NCI-H146 treated with DMSO at 0.1 percent for 48 hours (cell line): ENCODE results near the gene ZC3H8.

Experiments
- DNase-seq: peaks from one replicate; lab custom pipeline; 2025; ENCODE audit not compliant: unreplicated experiment; lab: John Stamatoyannopoulos, UW

ZC3H8 gene

DNA sequence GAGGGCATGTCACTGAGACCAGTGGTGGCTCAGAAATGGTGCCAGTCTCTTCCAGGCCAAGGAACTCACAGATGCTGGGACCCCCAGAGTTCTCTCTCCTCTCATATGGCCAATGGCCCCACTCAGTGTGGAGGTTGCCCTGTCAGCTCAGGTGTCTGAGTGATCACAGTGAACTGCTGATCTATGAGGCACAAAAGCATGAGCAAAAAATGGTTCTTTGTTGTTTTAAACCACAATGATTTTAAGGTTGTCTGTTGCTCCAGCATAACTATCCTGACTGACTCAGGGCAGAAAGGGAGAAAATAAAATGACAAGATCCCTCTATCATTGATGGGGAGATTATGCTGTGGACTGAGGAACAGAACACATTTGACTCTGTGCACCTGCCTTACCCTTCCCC, 58.9 kb downstream of the ZC3H8 start:
- DNase-seq, result no peak

DNA sequence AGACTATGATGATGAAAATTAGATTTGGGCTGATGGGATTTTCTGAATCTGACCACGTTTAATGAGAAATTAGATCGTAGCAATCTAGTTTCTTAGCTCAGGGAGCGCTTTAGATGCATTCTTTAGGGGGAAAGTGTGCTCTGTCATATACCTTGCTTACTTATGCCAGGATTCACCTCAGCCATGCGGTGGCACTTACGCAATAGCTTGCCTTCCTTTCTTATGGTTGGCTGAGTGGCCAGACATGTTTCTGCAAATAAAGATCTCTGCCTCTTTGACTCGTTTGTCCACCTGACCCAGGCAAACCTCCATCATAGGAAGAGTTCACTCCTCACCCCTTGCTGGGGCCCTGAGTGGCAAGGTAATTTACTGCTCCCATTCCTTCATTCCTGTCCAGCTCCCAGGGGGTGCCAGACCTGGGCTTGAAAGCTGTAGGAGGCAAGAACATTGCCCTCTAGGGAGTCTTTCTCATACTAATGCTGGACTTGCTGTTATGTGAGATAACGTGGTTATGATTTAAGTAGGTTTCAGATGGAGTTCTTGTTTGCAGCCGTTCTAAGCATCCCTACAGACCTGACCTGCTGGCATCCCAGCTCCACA, 59.6 kb downstream of the ZC3H8 start:
- DNase-seq, result no peak

DNA sequence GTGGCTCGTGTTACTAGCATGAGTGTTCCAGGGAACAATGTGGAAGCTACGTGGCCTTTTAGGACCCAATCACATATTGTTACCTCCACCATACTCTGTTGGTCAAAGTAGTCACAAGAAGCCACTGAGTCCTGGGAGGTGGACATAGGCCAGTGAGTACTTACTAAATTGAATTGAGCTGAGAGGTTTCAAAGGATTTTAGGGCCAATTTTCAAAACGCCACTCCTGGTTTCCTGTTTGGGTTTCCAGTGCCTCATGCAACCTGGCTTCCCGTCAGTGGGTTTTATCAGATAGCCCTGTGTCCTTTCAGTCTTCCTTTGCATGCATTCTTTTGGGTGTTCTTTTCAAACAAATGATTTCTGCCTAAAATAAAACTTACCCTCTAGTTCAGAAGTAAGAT, 60.4 kb downstream of the ZC3H8 start:
- DNase-seq, result no peak

DNA sequence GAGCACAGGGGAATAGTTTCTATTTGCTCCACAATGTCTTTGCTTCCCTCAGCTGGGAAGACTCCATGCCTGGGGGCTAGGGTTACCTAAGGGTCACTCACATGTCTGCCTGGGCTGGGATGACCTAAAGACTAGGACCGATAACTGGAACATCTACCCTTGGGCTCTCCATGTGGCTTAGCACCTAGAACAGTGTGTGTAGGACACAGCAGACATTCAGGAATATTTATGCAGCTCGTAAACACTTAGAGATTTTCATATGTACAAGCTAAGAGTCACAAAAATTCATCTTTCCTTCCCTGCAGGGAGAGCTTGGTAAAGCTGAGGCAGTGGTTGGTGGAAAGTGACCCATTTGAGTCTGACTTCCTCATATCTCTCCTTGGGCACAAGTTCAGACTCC, 60.8 kb downstream of the ZC3H8 start:
- DNase-seq, result no peak

DNA sequence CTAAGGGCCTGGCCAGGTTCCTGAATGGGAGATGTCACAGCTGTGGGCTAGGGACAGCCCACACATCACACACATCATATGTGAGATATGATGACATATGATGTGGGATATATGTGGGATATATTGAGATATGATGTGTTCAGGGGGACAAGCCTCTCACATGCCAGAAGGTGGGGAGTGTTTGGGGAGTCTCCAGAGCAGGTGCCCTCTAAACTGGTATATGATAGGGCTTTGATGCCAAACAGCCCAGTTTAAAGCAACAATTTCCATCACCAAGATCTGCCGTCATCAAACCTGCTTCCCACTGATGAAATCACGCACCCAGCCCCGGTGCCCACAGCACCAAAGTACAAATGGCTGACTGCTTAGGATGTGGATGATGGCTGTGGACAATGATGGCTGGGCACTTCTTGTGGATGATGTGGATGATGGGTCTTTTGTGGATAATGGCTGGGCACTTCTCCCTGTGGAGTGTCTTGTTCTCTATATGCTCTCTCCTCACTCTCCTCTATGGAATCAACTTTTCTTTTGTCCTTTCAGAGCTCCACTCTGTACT, 65.8 kb downstream of the ZC3H8 start:
- DNase-seq, result no peak

DNA sequence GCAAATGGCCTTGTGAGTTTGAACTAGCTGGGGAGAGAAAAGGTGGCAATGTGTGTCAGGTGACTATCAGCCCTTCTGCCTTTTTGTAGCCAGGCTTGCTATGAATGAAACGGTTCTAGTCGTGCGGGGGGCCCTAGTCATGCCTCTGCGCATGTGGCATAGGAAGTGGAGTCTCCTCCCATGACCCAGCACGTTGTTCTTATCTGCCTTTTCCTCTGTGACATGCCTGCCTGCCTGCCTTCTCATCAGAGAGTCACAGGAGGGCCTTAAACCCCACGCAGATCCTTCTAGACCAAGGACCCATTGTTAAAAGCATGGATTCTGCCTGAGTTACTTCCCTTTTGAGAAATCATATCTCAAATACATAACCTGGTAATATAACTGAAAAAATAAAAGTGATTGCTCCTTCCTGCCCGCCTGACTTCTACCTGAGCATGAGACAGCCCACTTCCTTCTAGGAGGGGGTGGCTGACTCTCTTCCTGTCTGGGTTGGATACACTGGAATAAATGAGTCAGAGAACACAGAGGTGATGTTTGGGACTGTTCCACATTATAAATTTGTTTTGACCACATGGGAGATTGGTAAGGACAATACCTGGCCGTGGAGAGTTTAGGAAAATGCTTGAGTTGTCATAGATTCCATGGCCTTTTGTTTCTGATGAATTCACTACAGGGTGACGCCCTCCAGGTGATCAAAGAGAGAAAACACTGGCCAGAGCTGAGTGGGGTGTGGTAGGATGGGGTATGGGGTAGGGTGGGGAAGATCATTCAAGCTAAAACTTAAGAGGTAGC, 66.8 kb downstream of the ZC3H8 start:
- no peak for DNase-seq

DNA sequence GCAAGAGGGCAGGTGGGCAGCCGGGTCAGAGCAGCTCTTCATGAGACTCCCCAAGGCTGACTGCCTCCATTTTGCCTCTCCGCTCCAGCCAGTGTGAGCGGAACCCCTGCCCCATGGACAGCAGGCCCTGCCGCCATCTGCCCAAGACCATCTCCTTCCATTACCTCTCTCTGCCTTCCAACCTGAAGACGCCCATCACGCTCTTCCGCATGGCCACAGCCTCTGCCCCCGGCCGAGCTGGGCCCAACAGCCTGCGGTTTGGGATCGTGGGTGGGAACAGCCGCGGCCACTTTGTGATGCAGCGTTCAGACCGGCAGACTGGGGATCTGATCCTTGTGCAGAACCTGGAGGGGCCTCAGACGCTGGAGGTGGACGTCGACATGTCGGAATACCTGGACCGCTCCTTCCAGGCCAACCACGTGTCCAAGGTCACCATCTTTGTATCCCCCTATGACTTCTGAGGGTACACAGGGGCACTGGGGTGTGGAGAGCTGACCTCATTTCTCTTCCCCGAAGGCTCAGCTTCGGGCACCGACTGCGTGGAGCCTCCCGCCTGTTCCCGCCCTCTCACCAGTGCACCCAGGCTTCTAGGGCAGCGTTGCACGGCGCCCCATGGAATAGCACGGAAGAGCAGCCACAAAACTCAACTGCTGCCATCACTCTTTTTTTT, 67.7 kb downstream of the ZC3H8 start:
- DNase-seq, result no peak

DNA sequence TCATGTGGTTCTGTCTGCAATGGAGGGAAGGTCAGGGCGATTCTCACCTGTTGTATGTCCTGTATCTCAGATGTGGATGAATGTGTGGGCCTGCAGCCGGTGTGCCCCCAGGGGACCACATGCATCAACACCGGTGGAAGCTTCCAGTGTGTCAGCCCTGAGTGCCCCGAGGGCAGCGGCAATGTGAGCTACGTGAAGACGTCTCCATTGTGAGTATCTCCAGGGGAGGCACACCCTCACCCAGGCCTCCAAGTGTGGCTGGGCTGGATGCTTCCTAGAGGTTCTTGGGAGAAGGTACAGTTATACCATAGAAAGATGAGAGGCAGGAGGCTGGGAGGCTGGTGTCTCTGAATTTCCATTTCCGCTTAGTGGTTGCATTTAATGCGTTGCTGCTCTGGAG, 69.7 kb downstream of the ZC3H8 start:
- DNase-seq, result no peak

DNA sequence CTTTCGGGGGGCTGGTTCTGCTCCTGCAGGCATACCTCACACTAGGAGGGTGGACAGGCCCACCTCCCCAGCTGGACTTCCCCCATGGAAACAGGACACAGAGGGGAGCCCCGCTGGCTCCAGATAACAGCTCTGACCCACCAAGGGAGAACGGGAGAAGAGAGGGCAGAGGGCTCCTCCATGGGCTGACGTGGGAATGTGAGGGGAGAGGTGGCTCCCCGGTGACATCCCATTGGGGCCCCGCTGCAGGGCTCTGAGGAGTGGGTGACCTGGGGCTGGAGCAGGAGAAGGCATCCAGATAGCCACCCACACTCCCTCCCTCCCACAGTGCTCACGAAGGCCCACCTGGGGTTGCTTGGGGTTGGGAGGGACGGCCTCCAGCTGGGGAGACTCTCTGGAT, 70.7 kb downstream of the ZC3H8 start:
- no peak for DNase-seq

DNA sequence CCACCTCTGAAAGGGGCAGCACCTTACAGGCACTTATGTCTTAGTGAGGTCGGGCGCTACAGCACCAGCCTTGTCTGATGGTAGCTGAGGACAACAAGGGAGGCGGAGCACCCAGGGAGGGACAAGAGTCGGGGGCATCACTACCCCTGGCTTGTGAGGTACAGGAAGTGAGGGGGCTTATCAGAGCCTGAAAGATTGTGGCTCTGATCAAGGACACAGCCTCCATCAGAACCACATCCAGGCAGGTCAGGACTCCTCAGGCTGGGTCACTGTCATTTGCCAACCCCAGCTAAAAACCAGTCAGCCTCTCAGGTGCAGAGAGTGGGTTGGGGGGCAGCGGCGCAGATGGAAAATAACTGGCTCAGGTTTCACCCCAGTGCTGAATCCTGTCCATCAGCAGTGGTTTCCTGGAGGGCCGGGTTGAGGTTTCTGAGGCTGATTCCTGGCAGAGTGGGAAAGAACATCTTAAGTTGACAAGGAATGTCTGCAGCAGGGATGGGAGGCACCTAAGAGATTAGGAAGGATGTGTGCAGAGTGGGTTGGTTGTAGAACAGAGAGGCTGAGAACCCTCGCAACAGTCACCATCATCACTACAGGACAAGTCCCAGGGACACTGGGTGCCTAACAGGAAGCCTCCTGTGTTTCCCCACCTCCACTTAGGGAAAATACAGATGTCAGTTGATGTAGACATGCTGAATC, 71.4 kb downstream of the ZC3H8 start:
- no peak for DNase-seq

DNA sequence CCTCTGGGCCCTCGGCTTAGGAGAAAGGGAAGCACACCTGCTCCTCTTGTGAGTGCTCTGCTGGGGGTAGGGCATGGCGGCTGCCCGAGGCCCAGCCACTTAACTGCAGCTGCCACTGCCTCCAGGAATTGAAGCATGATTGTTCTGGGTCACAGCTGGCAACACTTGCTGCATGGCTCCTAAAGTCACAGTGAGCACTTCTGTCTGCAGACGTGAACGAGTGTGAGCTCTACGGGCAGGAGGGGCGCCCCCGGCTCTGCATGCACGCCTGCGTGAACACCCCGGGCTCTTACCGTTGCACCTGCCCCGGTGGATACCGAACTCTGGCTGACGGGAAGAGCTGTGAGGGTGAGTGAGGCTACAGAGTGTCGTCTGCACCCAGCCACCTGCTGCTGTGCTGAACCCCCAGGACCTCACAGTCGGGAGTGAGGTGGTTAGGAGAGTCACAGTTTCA, 72.2 kb downstream of the ZC3H8 start:
- DNase-seq, result peak; percentile 87

DNA sequence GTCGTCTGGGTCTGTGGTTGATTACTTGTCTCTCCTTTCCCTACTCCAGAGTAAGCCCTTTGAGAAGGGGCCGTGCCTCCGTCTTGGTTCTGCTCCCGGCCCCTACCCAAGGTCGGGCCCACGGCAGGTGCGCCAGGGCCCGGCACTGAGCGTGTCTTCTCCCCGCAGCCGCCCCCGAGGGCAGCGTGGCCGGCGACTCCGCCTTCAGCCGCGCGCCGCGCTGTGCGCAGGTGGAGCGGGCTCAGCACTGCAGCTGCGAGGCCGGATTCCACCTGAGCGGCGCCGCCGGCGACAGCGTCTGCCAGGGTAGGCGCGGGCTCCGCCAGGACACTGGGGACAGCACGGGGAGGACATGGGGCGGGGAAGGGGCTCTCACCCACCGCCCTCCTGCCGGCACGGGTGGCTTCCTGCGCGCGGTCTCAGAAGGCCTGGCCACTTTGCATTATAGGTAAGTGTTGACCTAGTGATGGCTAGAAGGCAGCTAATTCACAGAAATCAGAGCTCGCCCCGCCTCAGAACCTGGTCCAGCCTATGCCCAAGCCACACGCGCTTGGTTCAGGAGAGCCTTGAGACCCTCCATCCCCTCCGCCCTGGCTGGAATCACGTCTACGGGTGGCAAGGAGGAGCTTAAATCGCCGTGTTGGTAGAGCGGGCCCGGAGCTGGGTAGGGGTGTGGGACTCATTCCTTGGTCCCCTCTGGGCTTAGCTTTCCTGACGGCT, 73.1 kb downstream of the ZC3H8 start:
- peak; percentile 53 for DNase-seq

DNA sequence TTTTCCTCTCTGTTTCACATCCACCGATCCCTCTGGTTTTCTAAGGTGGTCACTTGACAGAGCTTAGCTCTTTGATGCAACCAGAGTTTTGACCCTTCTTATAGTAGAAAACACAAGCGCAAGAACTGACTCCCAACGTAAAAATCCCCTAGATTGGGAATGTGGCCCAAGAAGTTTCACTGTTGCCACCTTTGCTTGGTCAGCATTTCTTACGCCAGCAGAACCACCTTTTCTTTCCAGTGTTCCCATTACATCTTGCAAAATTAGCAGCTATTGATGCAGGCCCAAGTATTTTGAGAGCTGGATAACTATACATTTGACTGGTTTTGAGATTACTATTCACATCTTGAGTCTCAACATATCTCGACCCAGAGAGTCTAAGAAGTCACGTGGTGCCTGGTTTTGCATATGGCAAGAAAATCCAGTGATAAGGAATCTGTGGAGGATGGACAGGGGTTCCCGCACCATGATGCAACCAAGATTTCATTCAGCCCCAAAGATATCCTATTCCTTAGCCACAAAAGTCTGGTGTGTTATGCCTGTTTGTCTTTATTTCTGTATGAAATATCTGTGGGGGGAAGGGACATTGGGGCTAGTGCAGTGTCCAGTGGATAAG, 78.8 kb downstream of the ZC3H8 start:
- DNase-seq, result no peak

DNA sequence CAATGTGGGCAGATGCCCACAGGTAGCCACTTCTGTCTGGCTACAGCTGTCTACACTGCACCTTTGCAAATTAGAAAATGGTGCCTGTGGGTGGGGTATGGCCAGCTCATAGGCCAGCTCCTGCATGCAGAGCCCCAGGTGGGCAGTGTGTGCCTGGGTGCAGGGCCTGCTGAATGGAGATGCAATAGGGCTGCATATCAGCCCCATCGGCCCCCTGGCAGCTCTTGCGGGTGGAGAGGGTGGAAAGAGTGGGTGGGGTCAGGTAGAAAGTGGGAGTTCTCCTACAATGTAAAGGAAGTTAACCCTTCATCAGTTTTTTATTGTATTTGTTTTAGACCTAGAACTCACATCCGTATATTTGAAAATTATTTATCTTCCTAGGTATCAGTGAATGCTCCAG, 79.5 kb downstream of the ZC3H8 start:
- DNase-seq, result no peak

DNA sequence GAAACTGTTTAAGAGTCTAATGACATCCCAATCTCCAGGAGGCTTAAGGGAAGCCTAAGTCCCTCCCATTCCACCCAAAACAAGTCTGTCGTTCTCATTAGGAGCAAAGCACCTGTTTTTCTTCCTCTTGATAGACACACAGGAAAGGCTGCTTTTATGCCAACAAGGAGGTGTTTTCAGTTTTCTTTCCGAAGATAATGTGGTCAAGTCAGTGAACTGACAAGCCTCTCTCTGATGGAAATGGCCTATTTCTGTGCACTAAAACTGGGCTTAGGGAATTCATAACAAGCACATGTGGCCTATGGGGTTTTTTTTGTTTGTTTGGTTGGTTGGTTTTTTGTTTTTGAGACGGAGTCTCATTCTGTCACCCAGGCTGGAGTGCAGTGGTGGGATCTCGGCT, 80.5 kb downstream of the ZC3H8 start:
- no peak for DNase-seq

DNA sequence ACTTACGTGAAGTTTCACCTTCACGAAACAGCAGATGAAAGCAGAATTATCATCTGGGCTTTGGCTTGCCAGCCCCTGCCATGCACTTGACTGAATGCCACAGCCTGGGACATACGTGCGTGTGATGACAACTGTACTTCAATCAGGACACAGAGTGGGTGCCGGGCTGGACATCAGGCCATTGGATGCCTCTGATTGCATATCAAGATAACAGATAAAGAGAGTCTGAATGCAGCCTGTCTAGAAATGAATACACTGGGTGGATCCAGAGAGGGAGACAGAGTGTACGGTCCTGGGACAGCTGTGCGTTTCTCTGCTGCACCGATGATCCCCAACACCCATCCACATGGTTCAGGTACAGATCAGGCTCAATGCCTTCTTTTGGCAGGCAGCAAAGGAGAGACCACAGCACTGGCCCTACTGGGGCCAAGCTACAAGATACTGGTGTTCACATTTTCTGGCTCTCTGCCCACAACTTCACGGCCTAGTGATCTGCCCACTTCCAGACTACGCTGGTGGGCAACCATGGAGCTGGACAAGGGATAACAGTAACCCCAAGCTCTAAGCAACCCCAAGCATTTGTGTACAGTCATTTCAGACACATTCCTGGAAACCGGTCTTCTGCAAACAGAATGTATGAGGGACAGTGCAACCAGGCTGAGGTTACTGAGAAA, 81.1 kb downstream of the ZC3H8 start:
- DNase-seq, result no peak

DNA sequence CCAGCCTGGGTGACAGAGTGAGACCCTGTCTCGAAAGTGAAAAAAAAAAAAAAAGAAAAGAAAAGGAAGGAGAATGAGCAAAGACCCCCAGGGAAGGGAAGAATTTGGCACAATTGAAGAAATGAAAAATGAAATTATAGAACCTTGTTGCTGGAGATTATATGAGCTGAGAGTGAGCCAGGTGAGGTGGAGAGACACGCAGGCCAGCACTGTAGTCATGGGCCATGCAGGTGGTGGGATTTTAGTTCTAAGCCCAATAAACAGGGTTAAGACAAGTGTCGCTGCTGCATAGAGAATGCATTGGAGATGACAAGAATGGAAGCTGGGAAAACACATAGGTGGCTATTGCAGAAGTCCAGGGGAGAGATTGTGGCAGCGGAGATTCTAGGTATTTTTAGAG, 84.3 kb downstream of the ZC3H8 start:
- DNase-seq, result no peak

DNA sequence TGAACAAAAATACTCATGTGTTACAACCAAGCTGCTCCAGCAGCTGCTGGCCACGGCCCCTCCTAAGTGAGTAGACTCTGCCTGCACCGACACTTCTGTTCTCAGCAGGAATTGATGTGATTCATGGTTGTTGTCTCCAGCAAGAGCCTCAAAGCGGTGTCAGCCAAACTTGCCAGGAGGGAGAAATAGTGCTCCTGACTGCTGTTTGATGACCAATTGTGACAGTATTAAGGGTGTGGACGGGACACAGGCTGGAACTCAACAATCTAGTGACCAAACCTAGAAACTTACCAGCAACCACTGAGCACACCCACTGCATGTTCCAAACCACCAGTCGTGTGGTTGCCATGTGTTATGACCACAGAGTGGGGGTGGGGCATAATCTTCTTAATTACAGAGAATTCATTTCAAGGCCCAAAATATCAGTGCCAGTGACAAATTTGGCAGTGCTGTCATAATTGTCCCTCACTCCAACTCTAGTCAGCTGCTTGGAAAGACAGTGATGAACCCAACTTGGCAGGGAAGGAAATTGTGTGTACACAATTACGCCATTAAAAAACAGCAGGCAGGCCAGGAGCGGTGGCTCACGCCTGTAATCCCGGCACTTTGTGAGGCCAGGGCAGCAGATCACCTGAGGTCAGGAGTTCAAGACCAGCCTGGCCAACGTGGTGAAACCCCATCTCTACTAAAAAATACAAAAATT, 86.3 kb downstream of the ZC3H8 start:
- no peak for DNase-seq

DNA sequence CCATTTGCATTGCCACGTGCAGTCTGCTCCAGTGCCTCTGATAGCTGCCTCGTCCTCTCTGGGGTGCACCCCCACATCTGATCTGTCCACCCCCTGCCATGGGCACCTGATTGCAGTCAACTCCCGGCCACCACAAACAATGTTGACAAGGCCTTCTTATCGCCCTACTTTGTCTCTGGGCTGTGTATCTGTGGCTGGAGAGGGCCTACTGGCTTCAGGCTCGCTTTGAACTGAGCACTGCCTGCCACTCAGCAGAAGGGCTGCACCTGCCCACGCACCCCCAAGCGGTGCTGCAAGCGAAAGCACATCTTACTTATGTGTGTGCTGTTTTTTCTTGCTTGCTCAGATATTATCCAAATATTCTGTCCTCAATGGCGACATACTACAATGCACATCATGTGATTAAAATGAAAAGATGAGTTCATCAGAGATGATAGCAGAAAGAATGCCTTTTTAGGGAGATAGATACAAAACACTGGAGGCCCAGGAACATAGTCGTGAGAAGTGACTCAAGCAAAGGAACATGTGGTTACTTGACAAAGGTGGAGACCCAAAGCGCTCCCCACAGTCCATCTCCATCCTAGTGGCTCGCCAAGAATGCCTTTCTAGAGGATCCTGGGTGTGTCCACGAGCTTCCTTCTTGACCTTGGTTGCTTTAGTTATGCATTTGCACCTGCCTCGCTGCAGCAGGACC, 87.9 kb downstream of the ZC3H8 start:
- DNase-seq, result no peak
